Naive B cell (primary cell): ENCODE measurements around the gene TOP2A. TPM values are rescaled to one million over a fixed set of nuclear protein-coding genes. Genes with fewer than 3 reads are reported as not detected.
"Not testable (repeated sequence)": the region's sequence is repeated elsewhere in the genome, so short reads cannot be mapped to it uniquely, and the experiment has no call there.

Experiments used
- ATAC-seq, 2 donors: fragments of 150-1000 bp; cut with Tn5 transposase; 2 replicates each; pipeline ENCODE4 v1.10.0; 2021; ENCODE audit warnings: low read depth in 2 of 2, mild to moderate bottlenecking in 2 of 2, moderate library complexity in 2 of 2
- DNase-seq: peaks from one replicate; pipeline ENCODE4 v3.0.0; 2022
- H3K27ac Mint-ChIP-seq, 6 donors: one replicate each; pipeline ENCODE4 v1.8.0; 2020 to 2022; ENCODE audit warnings: mild to moderate bottlenecking in 6 of 6, mixed read lengths in 6 of 6, moderate library complexity in 5 of 6, inconsistent platforms in 2 of 6
- H3K27me3 Mint-ChIP-seq, 3 donors: one replicate each; pipeline ENCODE4 v1.8.0; 2021 to 2022; ENCODE audit warnings: mixed read lengths in 3 of 3, mild to moderate bottlenecking in 1 of 3
- H3K36me3 Mint-ChIP-seq, 2 donors: one replicate each; pipeline ENCODE4 v1.8.0; 2020 to 2022; ENCODE audit warnings: mixed read lengths in 2 of 2, inconsistent platforms in 1 of 2, mild to moderate bottlenecking in 1 of 2
- H3K4me1 Mint-ChIP-seq, 3 donors: one replicate each; pipeline ENCODE4 v1.8.0; 2020 to 2022; ENCODE audit warnings: mixed read lengths in 3 of 3, inconsistent platforms in 1 of 3, mild to moderate bottlenecking in 1 of 3, moderate library complexity in 1 of 3
- H3K4me3 Mint-ChIP-seq, 8 donors: one replicate each; pipeline ENCODE4 v1.8.0; 2020 to 2022; ENCODE audit warnings: mild to moderate bottlenecking in 8 of 8, mixed read lengths in 8 of 8, moderate library complexity in 8 of 8, inconsistent platforms in 2 of 8
- H3K9me3 Mint-ChIP-seq, 7 donors: one replicate each; pipeline ENCODE4 v1.8.0; 2020 to 2022; ENCODE audit warnings: mixed read lengths in 7 of 7, mild to moderate bottlenecking in 5 of 7, inconsistent platforms in 2 of 7, moderate library complexity in 1 of 7
- polyA plus RNA-seq, 6 donors: library from polyadenylated mRNA; unstranded; fragments of 300-500 nt; fragmentation: Illumina TruSeq; gene quantifications; one replicate each; pipeline ENCODE4 v1.2.3, GENCODE V29; 2021; ENCODE audit warnings: low read depth in 6 of 6

TOP2A gene
- polyA plus RNA-seq, 6 donors from 2014 or later, result 0.49 to 1.7 (median 0.79) TPM; not detected in 1

DNA sequence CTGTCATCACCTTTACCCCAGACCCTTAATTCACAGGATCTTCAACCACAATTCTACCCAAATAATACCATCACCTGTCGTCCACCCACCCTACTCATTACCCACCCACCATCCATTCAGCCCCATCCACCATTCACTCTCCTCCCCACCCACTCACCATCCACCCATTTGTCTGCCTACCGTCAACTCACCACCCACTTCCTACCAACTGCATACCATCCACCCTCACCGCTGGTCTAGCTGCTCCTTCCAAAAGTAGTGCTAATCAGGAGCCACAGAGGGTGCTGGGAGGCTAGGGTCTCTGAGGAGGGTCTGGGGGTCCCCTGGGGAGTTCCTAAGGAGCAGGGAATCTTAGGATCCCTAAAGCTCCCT lies 13.5 kb upstream of the TOP2A start:
- H3K27ac Mint-ChIP-seq, result peak overlapping the region in 2 of 6 donors; percentile 80 to 92
- peaks cover 4 to 14% (median 7%) of the 10 kb centered on the region in 3 donors for H3K27me3 Mint-ChIP-seq
- H3K4me1 Mint-ChIP-seq, result peaks cover 0 to 4% (median 0%) of the 10 kb centered on the region in 3 donors
- H3K4me3 Mint-ChIP-seq, result no peak overlapping the region
- peaks cover 0 to 1% (median 0%) of the 10 kb centered on the region in 7 donors for H3K9me3 Mint-ChIP-seq
- no peaks in the 10 kb centered on the region for H3K36me3 Mint-ChIP-seq
- DNase-seq, result no peak
- ATAC-seq, result no peak

DNA sequence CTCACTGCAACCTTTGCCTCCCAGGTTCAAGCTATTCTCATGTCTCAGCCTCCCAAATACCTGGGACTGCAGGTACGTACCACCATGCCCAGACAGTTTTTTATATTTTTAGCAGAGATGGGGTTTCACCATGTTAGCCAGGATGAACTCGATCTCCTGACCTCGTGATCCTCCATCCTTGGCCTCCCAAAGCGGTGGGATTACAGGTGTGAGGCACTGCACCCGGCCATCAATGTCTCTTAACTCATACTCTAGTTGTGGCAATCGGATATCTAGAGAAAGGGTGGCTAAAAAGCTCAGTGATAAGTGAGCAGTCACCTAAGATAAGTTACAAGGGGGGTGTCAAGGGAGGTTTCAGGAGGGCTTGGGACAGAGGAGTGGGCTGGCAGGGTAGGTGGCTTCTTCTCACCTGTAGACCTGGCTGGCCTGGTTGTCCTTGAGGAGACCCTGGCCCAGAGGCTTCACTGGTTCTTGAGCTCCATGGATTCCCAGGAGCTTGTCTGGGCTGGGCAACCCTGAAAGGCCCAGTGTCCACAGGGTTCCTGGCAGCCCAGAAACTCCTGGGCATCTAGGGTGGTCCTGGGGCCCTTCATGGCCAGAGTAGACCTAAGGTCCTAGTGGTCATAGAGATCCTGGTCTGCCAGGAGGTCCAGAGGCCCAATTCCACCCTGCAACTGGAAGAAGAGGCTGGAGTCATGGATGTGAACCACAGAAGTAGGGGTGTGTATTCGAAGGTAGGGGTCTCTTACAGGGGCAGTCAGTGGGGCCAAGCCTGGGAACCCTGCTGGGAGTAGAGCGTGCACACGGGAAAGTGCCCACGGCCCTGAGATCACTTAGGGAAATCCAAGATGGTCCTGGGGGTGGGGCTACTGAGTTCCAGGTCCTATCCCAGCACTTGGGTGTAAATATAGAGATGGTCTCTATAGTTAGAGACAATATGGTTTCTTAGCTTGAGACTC lies 12.9 kb upstream of the TOP2A start:
- peaks cover 0 to 4% (median 0%) of the 10 kb centered on the region in 3 donors for H3K4me1 Mint-ChIP-seq
- H3K27me3 Mint-ChIP-seq, result peaks cover 4 to 14% (median 7%) of the 10 kb centered on the region in 3 donors
- no peaks in the 10 kb centered on the region for H3K36me3 Mint-ChIP-seq
- DNase-seq (no peak), ATAC-seq (no peak)
- H3K4me3 Mint-ChIP-seq, result no peak overlapping the region
- H3K9me3 Mint-ChIP-seq, result peaks cover 0 to 1% (median 0%) of the 10 kb centered on the region in 7 donors
- H3K27ac Mint-ChIP-seq, result peak overlapping the region in 2 of 6 donors; percentile 80 to 92

DNA sequence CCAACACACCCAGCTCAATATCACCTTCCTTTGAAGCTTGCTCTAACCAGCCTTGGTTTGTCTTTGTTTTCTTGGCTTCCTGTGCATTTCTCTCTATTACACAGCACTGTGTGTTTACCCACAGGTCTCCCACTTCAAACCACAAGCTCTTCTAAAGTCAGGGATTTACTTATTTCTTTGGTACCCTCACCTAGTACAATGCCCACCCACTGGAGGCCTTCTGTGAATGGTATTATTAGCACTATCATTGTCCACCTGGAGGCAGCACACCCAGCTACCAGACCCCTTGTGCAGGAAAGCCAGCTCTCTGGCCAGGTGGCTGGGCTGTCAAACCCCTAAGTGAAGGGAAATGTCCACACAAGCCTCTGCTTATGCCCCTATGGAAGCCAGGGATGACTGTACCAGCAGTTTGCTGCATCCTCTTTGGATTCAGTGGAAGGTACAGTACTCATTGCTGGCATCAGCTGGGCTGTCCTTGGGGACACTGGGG lies 9.4 kb upstream of the TOP2A start:
- DNase-seq (no peak), ATAC-seq (no peak)
- peaks cover 0 to 4% (median 0%) of the 10 kb centered on the region in 3 donors for H3K4me1 Mint-ChIP-seq

DNA sequence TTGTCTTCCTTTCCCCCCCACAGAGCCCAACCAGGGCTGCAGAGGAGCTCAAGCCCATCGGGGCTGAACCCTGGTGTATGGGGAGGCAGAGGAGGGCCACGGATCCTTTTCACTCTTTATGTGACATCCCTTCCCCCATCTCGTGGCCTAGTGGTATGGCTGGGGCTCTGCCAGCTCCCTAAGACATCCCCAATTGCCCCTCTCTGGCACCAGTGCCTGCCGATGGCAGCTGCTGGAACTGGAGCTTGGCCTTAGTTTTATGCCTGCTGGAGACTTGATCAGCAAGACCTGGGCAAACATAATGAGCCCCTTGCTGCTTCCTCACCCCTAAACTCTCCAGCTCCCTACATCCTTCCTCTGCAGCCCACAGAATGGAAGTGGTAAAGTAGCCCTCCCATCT lies 8.0 kb upstream of the TOP2A start:
- no peak overlapping the region for H3K4me3 Mint-ChIP-seq
- DNase-seq (no peak), ATAC-seq (no peak)
- H3K27me3 Mint-ChIP-seq, result peaks cover 2 to 4% (median 3%) of the 10 kb centered on the region in 3 donors
- peaks cover 0 to 1% (median 0%) of the 10 kb centered on the region in 7 donors for H3K9me3 Mint-ChIP-seq
- H3K4me1 Mint-ChIP-seq, result no peaks in the 10 kb centered on the region
- H3K36me3 Mint-ChIP-seq, result no peaks in the 10 kb centered on the region
- no peak overlapping the region for H3K27ac Mint-ChIP-seq

More for the DNA sequence above, 9.4 kb upstream of the TOP2A start:
- Mint-ChIP-seq H3K27me3 (peaks cover 4 to 14% (median 7%) of the 10 kb centered on the region in 3 donors), H3K4me3 (peak overlapping the region in 2 of 8 donors; percentile 30 to 50), H3K36me3 (no peaks in the 10 kb centered on the region), H3K27ac (no peak overlapping the region), H3K9me3 (peaks cover 0 to 1% (median 0%) of the 10 kb centered on the region in 7 donors)

DNA sequence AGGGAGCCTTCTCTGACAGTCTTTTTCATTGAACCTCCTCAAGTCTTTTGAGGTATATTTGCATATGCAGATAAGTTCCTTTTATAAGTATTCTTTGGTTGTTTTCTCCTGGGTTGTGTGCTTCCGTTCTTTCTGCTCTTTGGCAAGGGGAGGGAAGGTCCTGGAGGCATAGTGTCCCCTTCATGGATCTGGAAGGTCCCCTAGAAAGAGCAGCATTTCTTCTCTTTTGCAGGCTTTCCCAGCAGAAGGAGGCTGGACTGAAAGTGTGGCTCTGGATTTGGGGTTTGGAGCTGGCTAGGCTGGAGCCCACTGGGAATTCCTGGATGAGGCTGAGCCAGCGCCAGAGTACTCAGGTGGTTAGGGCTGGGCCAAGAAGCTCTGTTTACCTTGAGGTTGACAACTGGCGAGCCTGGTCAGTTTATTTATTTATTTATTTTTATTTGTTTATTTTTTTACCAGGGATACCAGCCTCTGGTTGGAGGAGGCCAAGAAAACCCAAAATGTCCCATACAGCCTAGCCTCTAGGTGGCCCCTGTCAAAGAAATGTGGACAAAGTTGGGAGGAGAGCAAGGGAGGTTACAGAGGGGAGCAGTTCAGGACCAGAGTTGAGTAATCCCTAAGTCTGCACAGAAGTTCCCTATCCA lies 5.4 kb upstream of the TOP2A start:
- ATAC-seq (no peak), DNase-seq (no peak)
- no peaks in the 10 kb centered on the region for H3K9me3 Mint-ChIP-seq
- H3K4me3 Mint-ChIP-seq, result peak overlapping the region in 3 of 8 donors; percentile 6 to 44 (median 24)
- H3K36me3 Mint-ChIP-seq, result no peaks in the 10 kb centered on the region
- peaks cover 3 to 10% (median 4%) of the 10 kb centered on the region in 3 donors for H3K4me1 Mint-ChIP-seq
- H3K27me3 Mint-ChIP-seq, result peaks cover 0 to 2% (median 0%) of the 10 kb centered on the region in 3 donors
- H3K27ac Mint-ChIP-seq, result no peak overlapping the region

DNA sequence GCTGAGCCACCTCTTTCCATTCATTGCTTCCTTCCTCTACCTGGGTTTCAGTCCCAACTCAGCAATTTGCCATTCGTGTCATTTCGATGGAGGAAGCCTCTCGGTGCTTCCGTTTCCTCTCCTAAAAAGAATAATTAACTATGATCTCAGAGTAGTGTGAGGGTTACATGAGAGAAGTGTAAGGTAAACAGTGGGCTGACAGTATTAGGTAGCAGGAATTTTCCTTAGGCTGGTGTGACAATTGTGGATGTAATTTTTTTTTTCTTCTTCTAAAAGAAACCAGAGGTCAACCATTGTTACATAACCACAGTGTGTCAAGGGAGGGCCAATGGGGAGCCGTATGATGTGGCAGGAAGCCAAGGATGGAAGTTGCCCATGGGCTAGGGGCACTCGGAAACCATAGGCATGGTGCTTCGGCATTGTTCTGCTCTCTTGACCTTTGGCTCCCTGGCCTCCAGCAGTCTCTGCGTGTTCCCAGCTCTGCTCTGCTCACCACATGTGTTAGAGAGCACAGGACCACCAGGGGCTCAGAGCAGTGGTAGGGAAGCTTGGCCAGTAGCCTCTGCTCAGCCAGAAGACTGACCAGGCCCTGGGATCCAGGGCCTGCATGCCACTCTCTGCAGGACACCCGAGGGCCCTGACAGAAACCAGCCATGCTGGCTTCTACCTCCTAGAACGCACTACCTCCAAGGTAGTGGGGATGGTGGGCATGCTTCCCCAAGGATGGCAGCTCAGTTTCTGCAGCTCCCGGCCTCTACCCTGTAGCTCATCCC lies 2.0 kb upstream of the TOP2A start:
- peak overlapping the region in 3 of 6 donors; percentile 40 to 57 (median 41) for H3K27ac Mint-ChIP-seq
- H3K4me3 Mint-ChIP-seq, result peak overlapping the region; percentile 35 to 84 (median 76)
- peaks cover 10 to 26% (median 15%) of the 10 kb centered on the region in 3 donors for H3K4me1 Mint-ChIP-seq
- DNase-seq (no peak), ATAC-seq (no peak)
- no peaks in the 10 kb centered on the region for H3K27me3 Mint-ChIP-seq
- no peaks in the 10 kb centered on the region for H3K9me3 Mint-ChIP-seq
- no peaks in the 10 kb centered on the region for H3K36me3 Mint-ChIP-seq

DNA sequence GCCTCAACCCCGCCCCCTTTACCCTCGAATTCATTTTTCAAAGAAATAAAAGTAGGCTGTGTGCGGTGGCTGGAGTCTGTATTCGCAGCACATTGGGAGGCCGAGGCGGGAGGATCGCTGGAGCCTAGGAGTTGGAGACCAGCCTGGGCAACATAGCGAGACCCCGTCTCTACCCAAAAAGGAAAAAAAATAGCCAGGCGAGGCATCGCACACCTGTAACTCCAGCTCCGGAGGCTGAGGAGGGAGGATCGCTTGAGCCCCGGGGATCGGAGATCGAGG lies 671 bp upstream of the TOP2A start:
- DNase-seq, result no peak
- peak overlapping the region; percentile 89 to 97 (median 92) for H3K4me3 Mint-ChIP-seq
- no peaks in the 10 kb centered on the region for H3K36me3 Mint-ChIP-seq
- no peaks in the 10 kb centered on the region for H3K9me3 Mint-ChIP-seq
- ATAC-seq, result no peak
- peak overlapping the region in 4 of 6 donors; percentile 55 to 97 (median 74) for H3K27ac Mint-ChIP-seq
- H3K27me3 Mint-ChIP-seq, result no peaks in the 10 kb centered on the region
- peaks cover 10 to 26% (median 15%) of the 10 kb centered on the region in 3 donors for H3K4me1 Mint-ChIP-seq

DNA sequence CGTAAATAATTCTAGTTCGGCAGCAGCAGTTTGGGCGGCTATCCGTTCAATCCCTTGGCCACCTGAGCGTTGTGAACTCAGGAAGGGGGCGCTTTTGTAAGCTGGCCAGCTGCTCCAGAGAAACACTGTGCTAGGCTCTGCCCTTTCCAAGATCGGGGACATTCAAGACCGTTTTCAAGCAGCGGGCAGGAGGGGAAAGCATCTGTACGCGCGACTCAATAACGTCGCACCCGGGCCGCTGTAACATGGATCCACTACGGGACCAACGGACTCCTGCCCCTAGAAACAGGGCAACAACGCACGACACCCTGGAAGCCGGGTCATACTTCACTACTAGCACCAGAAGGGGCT lies 463 bp downstream of the TOP2A start:
- peak overlapping the region in 4 of 6 donors; percentile 56 to 92 (median 84) for H3K27ac Mint-ChIP-seq
- ATAC-seq, result peak; percentile 5 to 6

DNA sequence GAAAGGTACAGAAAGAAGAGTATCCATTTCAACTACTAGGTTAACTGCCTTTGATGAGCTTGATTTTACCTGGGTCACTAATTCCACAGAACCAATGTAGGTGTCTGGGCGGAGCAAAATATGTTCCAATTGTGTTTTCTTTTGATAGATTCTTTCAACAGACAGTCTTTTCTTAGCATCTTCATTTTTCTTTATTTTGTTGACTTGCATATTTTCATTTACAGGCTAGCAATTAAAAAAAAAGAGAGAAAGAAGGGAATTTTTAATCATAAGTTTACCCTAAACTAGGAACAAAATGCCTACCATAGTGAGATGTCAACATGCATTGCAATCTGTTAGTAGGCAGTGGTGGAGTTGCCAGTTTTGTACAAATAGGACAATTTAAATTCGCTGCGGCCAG lies 1.0 kb downstream of the TOP2A start:
- no peaks in the 10 kb centered on the region for H3K9me3 Mint-ChIP-seq
- peak overlapping the region; percentile 89 to 97 (median 92) for H3K4me3 Mint-ChIP-seq
- no peak overlapping the region for H3K27ac Mint-ChIP-seq
- peaks cover 10 to 26% (median 15%) of the 10 kb centered on the region in 3 donors for H3K4me1 Mint-ChIP-seq
- no peak for DNase-seq
- no peaks in the 10 kb centered on the region for H3K36me3 Mint-ChIP-seq
- ATAC-seq, result no peak
- H3K27me3 Mint-ChIP-seq, result no peaks in the 10 kb centered on the region

More for the DNA sequence above, 463 bp downstream of the TOP2A start:
- peaks cover 10 to 26% (median 15%) of the 10 kb centered on the region in 3 donors for H3K4me1 Mint-ChIP-seq
- H3K9me3 Mint-ChIP-seq, result no peaks in the 10 kb centered on the region
- DNase-seq, result no peak
- no peaks in the 10 kb centered on the region for H3K36me3 Mint-ChIP-seq
- no peaks in the 10 kb centered on the region for H3K27me3 Mint-ChIP-seq
- peak overlapping the region; percentile 89 to 97 (median 92) for H3K4me3 Mint-ChIP-seq

DNA sequence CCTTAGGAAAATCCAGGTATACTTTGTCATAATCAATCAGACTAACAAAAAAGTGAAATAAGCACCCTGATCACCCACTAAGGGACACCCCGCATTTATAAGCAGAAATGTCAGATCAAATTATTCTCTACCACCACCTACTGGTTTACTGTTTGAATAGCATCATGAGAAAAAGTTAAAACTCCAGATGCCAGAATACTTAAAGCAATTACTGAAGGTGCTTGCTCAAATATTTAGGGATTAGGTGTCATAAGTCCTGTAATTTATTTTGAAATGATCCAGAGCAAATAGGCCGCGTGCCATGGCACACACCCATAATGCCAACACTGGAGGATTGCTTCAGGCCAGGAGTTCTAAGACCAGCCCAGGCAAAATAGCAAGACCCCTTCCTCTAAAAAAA lies 2.3 kb downstream of the TOP2A start:
- no peaks in the 10 kb centered on the region for H3K36me3 Mint-ChIP-seq
- H3K4me3 Mint-ChIP-seq, result peak overlapping the region in 3 of 8 donors; percentile 24 to 59 (median 53)

DNA sequence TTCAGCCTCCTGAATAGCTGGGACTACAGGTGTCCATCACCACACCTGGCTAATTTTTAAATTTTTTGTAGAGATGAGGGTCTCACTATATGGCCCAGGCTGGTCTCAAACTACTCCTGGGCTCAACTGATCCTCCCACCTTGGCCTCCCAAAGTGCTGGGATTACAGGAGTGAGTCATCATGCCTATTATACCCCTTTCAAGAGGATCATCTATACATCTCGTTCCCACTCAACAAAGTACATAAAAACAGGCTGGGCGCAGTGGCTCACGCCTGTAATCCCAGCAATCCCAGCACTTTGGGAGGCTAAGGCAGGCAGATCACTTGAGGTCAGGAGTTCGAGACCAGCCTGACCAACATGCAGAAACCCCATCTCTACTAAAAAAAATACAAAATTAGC lies 3.4 kb downstream of the TOP2A start:
- DNase-seq, H3K4me3 Mint-ChIP-seq, H3K36me3 Mint-ChIP-seq, H3K27me3 Mint-ChIP-seq, H3K9me3 Mint-ChIP-seq, ATAC-seq, H3K27ac Mint-ChIP-seq: not testable (repeated sequence)
- H3K4me1 Mint-ChIP-seq, result peaks cover 7 to 22% (median 15%) of the 10 kb centered on the region in 3 donors

More for the DNA sequence above, 2.3 kb downstream of the TOP2A start:
- DNase-seq (peak; percentile 45), ATAC-seq (no peak)
- H3K27ac Mint-ChIP-seq, result peak overlapping the region in 1 of 6 donors; percentile 79
- H3K9me3 Mint-ChIP-seq, result no peaks in the 10 kb centered on the region
- peaks cover 10 to 26% (median 15%) of the 10 kb centered on the region in 3 donors for H3K4me1 Mint-ChIP-seq
- no peaks in the 10 kb centered on the region for H3K27me3 Mint-ChIP-seq

DNA sequence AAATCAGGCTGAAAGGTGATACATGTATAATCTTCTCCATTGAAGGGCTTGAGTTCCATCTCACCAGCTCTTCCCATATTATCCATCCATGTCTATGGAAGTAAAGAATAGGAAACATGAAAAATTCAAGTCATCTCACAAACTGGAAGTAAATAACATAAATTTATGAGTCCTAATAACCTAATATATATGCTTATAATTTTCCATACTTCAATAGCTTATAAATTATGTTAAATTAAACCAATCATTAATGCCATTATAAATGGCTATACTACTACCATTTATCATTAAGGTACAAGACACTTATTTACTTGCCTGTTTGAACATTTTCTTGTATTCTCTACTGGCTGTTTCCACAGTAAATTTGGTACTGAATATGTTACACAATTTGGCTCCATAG lies 4.8 kb downstream of the TOP2A start:
- no peak for ATAC-seq
- Mint-ChIP-seq H3K36me3 (no peaks in the 10 kb centered on the region), H3K27me3 (no peaks in the 10 kb centered on the region), H3K4me3 (no peak overlapping the region), H3K9me3 (no peaks in the 10 kb centered on the region), H3K27ac (no peak overlapping the region), H3K4me1 (peaks cover 4 to 14% (median 10%) of the 10 kb centered on the region in 3 donors)
- DNase-seq, result no peak

DNA sequence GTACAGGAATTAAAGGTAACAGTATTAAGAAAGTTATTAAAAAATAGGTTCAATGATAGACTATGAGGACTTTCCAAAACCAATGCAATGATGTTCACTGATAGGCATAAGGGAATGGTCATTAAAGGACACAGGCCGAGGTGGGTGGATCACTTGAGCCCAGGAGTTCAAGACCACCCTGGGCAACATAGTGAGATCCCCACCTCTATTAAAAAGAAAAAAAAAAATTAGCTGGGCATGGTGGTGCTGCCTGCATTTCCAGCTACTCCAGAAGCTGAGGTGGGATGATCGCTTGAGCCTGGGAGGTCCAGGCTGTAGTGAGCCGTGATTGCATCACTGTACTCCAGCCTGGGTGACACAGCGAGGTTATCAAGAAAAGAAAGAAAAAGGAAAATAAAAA lies 5.9 kb downstream of the TOP2A start:
- ATAC-seq (no peak), DNase-seq (no peak)
- peak overlapping the region in 1 of 8 donors; percentile 33 for H3K4me3 Mint-ChIP-seq
- H3K27ac Mint-ChIP-seq, result no peak overlapping the region
- no peaks in the 10 kb centered on the region for H3K27me3 Mint-ChIP-seq
- no peaks in the 10 kb centered on the region for H3K36me3 Mint-ChIP-seq
- H3K4me1 Mint-ChIP-seq, result peaks cover 0 to 5% (median 0%) of the 10 kb centered on the region in 3 donors
- H3K9me3 Mint-ChIP-seq, result no peaks in the 10 kb centered on the region
